Neural cell (in vitro differentiated cells): ENCODE data around the gene HS3ST3A1. TPM values are rescaled to one million over a fixed set of nuclear protein-coding genes. Genes with fewer than 3 reads are reported as not detected.

ENCODE experiments used
- H2AFZ ChIP-seq: fragments of 200-600, 300-800 bp; sonication (generic), shearing (Covaris generic); 2 replicates; pipeline ENCODE4 v1.6.0; 2014; ENCODE audit warnings: low read depth, mild to moderate bottlenecking, antibody characterized with exemption, low read length, moderate library complexity
- H3F3A ChIP-seq: fragments of 200-600 bp; shearing (Covaris generic); 2 replicates; pipeline ENCODE4 v1.6.1; 2016; ENCODE audit warnings: mild to moderate bottlenecking, moderate library complexity, mixed read lengths, antibody characterized with exemption, low read length; ENCODE audit not compliant: insufficient read depth, poor library complexity, severe bottlenecking
- H3K27ac ChIP-seq: fragments of 200-600, 300-800 bp; sonication (generic), shearing (Covaris generic); 2 replicates; pipeline ENCODE4 v1.5.1; 2014; ENCODE audit warnings: mild to moderate bottlenecking, low read length, moderate library complexity
- H3K27me3 ChIP-seq: fragments of 300-800, 200-600 bp; sonication (generic), shearing (Covaris generic); 2 replicates; pipeline ENCODE4 v1.6.0; 2014; ENCODE audit warnings: mild to moderate bottlenecking, low read depth, low read length, moderate library complexity; ENCODE audit not compliant: insufficient read depth
- H3K36me3 ChIP-seq: fragments of 300-800, 200-600 bp; sonication (generic), shearing (Covaris generic); 2 replicates; pipeline ENCODE4 v1.5.1; 2014; ENCODE audit warnings: mild to moderate bottlenecking, antibody characterized with exemption, low read length, moderate library complexity; ENCODE audit not compliant: insufficient read depth
- H3K4me2 ChIP-seq: fragments of 300-800, 200-600 bp; sonication (generic), shearing (Covaris generic); 2 replicates; pipeline ENCODE4 v1.6.0; 2014; ENCODE audit warnings: mild to moderate bottlenecking, low read length
- H3K4me3 ChIP-seq: fragments of 300-800, 200-600 bp; sonication (generic), shearing (Covaris generic); 2 replicates; pipeline ENCODE4 v1.5.1; 2014; ENCODE audit warnings: mild to moderate bottlenecking, low read length, moderate library complexity
- H3K79me2 ChIP-seq: fragments of 200-600 bp; shearing (Covaris generic); replicated peaks from 2 replicates; pipeline ENCODE4 v1.6.0; 2014; ENCODE audit warnings: mild to moderate bottlenecking, low read length, moderate library complexity; ENCODE audit not compliant: insufficient read depth
- H3K9ac ChIP-seq: fragments of 300-800, 200-600 bp; sonication (generic), shearing (Covaris generic); 2 replicates; pipeline ENCODE4 v1.6.1; 2016; ENCODE audit warnings: mild to moderate bottlenecking, low read length, mixed read lengths
- H3K9me2 ChIP-seq: fragments of 200-600 bp; shearing (Covaris generic); 2 replicates; pipeline ENCODE4 v1.6.1; 2016; ENCODE audit warnings: mild to moderate bottlenecking, low read length, mixed read lengths; ENCODE audit not compliant: insufficient read depth
- H3K9me3 ChIP-seq: fragments of 200-600, 300-800 bp; sonication (generic), shearing (Covaris generic); 2 replicates; pipeline ENCODE4 v1.6.1; 2016; ENCODE audit warnings: mild to moderate bottlenecking, mixed run types, low read length, moderate library complexity, mixed read lengths
- H4K20me1 ChIP-seq: fragments of 200-600 bp; shearing (Covaris generic); 2 replicates; pipeline ENCODE4 v1.6.1; 2016; ENCODE audit warnings: mild to moderate bottlenecking, mixed run types; ENCODE audit not compliant: insufficient read depth
- CTCF ChIP-seq: fragments of 450-650 bp; IDR thresholded peaks from 2 replicates; pipeline ENCODE4 v1.5.1; 2014; ENCODE audit warnings: antibody characterized with exemption, mild to moderate bottlenecking, moderate library complexity; ENCODE audit not compliant: poor library complexity, severe bottlenecking
- EP300 ChIP-seq: fragments of 450-650 bp; conservative IDR thresholded peaks from 2 replicates; pipeline ENCODE4 v1.6.1; 2014; ENCODE audit warnings: antibody characterized with exemption, mild to moderate bottlenecking, moderate library complexity; ENCODE audit not compliant: poor library complexity, severe bottlenecking
- EZH2 ChIP-seq: fragments of 200-600, 300-800 bp; shearing (Covaris generic), sonication (generic); IDR thresholded peaks from 2 replicates; pipeline ENCODE4 v1.6.1; 2014; ENCODE audit warnings: antibody characterized with exemption, low read length, borderline replicate concordance, mild to moderate bottlenecking; ENCODE audit not compliant: insufficient read depth, poor library complexity, severe bottlenecking
- MXI1 ChIP-seq: fragments of 450-650 bp; conservative IDR thresholded peaks from 2 replicates; pipeline ENCODE4 v1.6.1; 2014; ENCODE audit warnings: antibody characterized with exemption, mild to moderate bottlenecking; ENCODE audit not compliant: poor library complexity, severe bottlenecking
- POLR2AphosphoS5 ChIP-seq: IDR thresholded peaks from 2 replicates; pipeline ENCODE4 v1.6.1; 2012
- RAD21 ChIP-seq: fragments of 450-650 bp; conservative IDR thresholded peaks from 2 replicates; pipeline ENCODE4 v1.6.1; 2014; ENCODE audit warnings: antibody characterized with exemption, mild to moderate bottlenecking, moderate library complexity
- SMC3 ChIP-seq: fragments of 450-650 bp; conservative IDR thresholded peaks from 2 replicates; pipeline ENCODE4 v1.6.1; 2014; ENCODE audit warnings: antibody characterized with exemption, mild to moderate bottlenecking, moderate library complexity; ENCODE audit not compliant: poor library complexity
- TAF1 ChIP-seq: IDR thresholded peaks from 2 replicates; pipeline ENCODE4 v1.6.1; 2012; ENCODE audit warnings: low read depth
- polyA plus RNA-seq: library from polyadenylated mRNA; depleted of rRNA; stranded (reverse); fragments of >200 nt; gene quantifications from 2 replicates; pipeline ENCODE4 v1.2.3, GENCODE V29; 2014
- TF ChIP-seq, protein P1 (sequence below): IDR thresholded peaks from 2 replicates; pipeline ENCODE4 v1.6.1; 2012; ENCODE audit warnings: borderline replicate concordance

Gene HS3ST3A1
- polyA plus RNA-seq, 1 donor from 2014 or later, result 0.56 TPM

DNA sequence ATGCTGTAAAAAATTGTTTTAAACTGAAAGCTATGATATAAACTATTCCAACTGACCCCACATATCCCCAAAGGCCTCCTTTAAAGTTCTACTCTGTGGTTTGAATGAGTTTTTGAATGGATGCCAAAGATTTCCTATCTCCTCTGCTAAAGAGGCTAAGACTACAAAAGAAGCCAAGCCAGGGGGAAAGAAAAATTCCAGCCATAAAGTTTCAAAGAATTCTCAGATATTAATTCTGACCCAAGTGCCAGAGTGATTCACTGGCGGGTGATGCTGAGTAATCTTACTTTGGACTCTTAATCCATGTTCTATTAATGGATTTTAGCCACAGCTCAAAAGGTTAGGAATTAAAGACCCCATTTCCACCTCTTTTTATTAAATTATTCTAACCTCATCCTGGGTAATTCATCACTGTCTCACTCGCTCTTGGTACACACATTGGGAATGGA lies 60.7 kb downstream of the HS3ST3A1 start:
- H3K36me3 ChIP-seq, result no peaks in the 10 kb centered on the region
- H3K27me3 ChIP-seq, result no peaks in the 10 kb centered on the region
- no peaks in the 10 kb centered on the region for H3F3A ChIP-seq
- H3K9me3 ChIP-seq, result no peaks in the 10 kb centered on the region
- H3K9me2 ChIP-seq, result no peaks in the 10 kb centered on the region
- H3K27ac ChIP-seq, result no peak overlapping the region
- H3K4me2 ChIP-seq, result no peak overlapping the region
- H3K4me3 ChIP-seq, result no peak overlapping the region
- no peak overlapping the region for H2AFZ ChIP-seq
- no peak for TF ChIP-seq POLR2AphosphoS5
- TF ChIP-seq EP300, result no peak
- TF ChIP-seq SMC3, result no peak
- no peak for TF ChIP-seq CTCF
- no peak for TF ChIP-seq EZH2
- TF ChIP-seq MXI1, result no peak
- TF ChIP-seq, protein P1, sequence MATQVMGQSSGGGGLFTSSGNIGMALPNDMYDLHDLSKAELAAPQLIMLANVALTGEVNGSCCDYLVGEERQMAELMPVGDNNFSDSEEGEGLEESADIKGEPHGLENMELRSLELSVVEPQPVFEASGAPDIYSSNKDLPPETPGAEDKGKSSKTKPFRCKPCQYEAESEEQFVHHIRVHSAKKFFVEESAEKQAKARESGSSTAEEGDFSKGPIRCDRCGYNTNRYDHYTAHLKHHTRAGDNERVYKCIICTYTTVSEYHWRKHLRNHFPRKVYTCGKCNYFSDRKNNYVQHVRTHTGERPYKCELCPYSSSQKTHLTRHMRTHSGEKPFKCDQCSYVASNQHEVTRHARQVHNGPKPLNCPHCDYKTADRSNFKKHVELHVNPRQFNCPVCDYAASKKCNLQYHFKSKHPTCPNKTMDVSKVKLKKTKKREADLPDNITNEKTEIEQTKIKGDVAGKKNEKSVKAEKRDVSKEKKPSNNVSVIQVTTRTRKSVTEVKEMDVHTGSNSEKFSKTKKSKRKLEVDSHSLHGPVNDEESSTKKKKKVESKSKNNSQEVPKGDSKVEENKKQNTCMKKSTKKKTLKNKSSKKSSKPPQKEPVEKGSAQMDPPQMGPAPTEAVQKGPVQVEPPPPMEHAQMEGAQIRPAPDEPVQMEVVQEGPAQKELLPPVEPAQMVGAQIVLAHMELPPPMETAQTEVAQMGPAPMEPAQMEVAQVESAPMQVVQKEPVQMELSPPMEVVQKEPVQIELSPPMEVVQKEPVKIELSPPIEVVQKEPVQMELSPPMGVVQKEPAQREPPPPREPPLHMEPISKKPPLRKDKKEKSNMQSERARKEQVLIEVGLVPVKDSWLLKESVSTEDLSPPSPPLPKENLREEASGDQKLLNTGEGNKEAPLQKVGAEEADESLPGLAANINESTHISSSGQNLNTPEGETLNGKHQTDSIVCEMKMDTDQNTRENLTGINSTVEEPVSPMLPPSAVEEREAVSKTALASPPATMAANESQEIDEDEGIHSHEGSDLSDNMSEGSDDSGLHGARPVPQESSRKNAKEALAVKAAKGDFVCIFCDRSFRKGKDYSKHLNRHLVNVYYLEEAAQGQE, result no peak
- no peak for TF ChIP-seq RAD21
- no peak for TF ChIP-seq TAF1
- H3K79me2 ChIP-seq, result no peaks in the 10 kb centered on the region
- H3K9ac ChIP-seq, result no peak overlapping the region
- no peaks in the 10 kb centered on the region for H4K20me1 ChIP-seq

DNA sequence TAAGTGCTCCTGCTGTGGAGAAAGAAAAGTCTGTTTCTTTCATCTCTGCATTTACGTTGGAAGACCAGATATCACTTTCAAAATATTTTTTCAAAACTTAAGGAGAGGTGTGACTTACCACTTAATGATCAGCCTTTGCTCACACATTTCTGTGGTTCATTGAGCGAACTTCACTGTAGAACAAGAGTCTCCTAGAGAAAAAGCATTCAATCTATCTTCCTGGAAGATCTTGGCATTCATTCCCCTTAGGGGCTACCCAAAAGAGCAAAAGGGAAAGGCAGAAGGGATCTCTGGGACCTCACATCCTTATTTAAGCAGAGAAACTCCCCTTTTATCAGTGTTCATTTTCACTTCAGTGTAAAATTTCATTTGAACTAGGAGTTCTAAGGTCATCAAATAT lies 61.2 kb downstream of the HS3ST3A1 start:
- Histone ChIP-seq H3K27ac (no peak overlapping the region), H2AFZ (no peak overlapping the region), H3K9me2 (no peaks in the 10 kb centered on the region), H3K36me3 (no peaks in the 10 kb centered on the region), H3K27me3 (no peaks in the 10 kb centered on the region), H3K4me2 (no peak overlapping the region), H3K79me2 (no peaks in the 10 kb centered on the region), H4K20me1 (no peaks in the 10 kb centered on the region), H3K9ac (no peak overlapping the region), H3K9me3 (no peaks in the 10 kb centered on the region), H3F3A (no peaks in the 10 kb centered on the region), H3K4me3 (no peak overlapping the region)
- TF ChIP-seq TAF1 (no peak), SMC3 (no peak), MXI1 (no peak), RAD21 (no peak), CTCF (no peak), EZH2 (no peak), EP300 (no peak), POLR2AphosphoS5 (no peak)
- TF ChIP-seq, protein P1, result no peak
